GM10248 (cell line): ENCODE data around the gene LYZL1.
A peak's percentile ranks its signal among the peaks of the same experiment; 100 is the strongest.
"Not testable (repeated sequence)": the region's sequence is repeated elsewhere in the genome, so short reads cannot be mapped to it uniquely, and the experiment has no call there.

Source experiments
- CTCF ChIA-PET: fragments of 300-600 bp; sonication (Branson Sonifier 250); formaldehyde crosslinking; extraction: SDS; loops from one replicate; lab custom pipeline; 2021; ENCODE audit warnings: antibody characterized with exemption; lab: Yijun Ruan, JAX
- POLR2A ChIA-PET: fragments of 350-650 bp; sonication (Branson Sonifier 250); formaldehyde crosslinking; extraction: SDS; loops from one replicate; lab custom pipeline; 2020; ENCODE audit warnings: antibody characterized with exemption; lab: Yijun Ruan, JAX
- DNase-seq: peaks from one replicate; pipeline ENCODE4 v3.0.0; 2012; ENCODE audit errors: extremely low spot score
- TF ChIP-seq, protein P1 (sequence below): IDR thresholded peaks from 2 replicates; pipeline ENCODE4 v1.5.1; 2012; ENCODE audit warnings: mild to moderate bottlenecking, low read depth; ENCODE audit errors: extremely low read depth, missing control alignments, control extremely low read depth

LYZL1 gene

DNA sequence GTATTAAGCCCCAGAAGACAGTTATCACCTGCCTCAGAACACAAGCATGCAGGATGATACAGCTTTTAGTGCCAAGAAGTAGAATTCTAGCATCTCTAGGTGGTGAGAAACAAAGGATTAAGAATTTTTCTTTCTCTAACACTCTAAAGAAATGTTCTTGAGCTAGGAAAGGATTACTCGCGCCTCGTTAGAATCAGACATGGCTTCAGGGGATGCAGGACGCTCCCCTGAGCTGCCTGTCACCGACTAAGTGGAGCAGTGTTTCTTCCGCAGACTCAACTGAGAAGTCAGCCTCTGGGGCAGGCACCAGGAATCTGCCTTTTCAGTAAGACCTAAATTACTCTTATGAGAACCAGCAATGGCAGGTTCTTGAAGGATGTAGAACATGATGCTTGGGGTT, at the start of gene LYZL1:
Gene LYZL1 (plus strand): TSS at position 165 of the 400 bp plus-strand sequence. CDS start 2,798 bp downstream, outside the sequence.
- CTCF ChIA-PET, result interaction anchor here (1.1 to 1.2 kb wide), 2 partner anchors 13 to 15 kb away, joined by 3 to 5 read pairs; no protein-coding TSS in a partner anchor
- POLR2A ChIA-PET, DNase-seq: not testable (repeated sequence)

DNA sequence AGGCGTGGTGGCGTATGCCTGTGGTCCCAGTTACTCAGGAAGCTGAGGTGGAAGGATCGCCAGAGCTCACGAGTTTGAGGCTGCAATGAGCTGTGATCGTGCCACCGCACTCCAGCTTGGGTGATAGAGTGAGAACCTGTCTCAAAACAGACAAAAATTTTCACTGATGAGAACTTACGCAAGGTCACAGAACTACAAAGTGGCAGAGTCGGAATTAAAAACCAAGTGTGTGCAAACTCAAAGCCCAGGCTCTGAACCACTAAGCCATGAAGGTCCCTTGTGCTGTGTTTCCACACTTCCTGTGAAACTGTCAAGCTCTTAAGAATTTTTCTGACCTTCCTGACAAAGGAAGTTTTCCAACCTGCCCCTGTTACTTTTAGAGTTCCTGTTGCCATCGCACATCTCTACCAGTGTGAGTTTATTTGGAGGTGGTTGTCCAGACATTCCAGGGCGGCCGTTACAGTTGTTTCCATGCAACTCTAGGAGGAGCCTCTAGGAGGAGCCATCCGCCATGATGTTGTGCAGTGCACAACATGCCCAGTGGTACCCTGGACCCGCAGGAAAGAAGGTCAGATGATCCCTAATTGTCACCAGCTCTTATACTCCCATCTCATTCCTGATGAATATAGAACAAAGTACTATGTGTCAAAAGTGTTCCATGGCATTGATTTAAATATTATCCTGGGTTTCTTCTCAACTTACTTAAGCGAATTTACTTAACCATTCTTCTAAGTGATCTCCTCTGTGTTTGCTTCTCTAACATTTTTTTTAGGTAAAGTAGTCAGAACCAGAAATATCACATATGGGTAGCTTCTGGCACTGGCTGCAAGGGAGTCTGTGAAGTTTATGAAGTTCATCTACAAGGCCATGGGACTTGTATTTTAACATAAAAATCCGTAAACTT, 49.0 kb upstream of the LYZL1 start:
- CTCF ChIA-PET, result interaction anchor here (0.8 to 3.0 kb wide), 11 partner anchors 8 to 257 kb away, joined by 3 to 18 read pairs (median 3); no protein-coding TSS in a partner anchor

DNA sequence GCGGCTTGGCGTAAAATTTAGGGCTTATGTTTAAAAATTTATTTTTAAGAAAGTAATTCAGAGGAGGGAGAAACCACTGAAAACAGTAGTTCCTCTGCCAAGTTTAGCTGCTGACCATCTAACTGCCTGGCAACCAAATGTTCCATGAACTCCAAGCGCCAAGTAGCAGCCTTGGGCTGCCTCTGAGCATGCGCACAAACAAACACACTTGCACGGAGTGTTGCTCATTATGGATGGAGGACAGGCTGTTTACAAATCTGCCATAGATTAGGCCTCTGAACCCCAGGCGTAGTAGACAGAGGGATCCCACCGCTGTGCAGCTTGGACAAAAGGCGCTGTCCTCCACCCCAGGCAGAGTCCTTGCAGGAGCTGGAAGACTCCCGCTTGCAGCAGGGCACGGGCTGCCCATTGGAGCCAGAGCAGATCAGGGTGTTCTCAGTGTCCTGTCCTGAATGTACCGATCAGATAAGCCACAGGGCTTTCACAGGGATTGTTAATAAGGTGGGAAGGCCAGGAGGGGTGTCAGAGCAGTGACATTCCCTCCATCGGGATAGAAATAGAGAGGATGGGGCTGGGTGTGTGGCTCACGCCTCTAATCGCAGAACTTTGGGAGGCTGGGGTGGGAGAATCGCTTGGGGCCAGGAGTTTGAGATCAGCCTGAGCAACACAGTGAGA, 47.7 kb upstream of the LYZL1 start:
- DNase-seq, result no peak
- CTCF ChIA-PET, result interaction anchor here (2.5 to 3.0 kb wide), 2 partner anchors 12 to 63 kb away, joined by 12 to 18 read pairs; no protein-coding TSS in a partner anchor
- TF ChIP-seq, protein P1, sequence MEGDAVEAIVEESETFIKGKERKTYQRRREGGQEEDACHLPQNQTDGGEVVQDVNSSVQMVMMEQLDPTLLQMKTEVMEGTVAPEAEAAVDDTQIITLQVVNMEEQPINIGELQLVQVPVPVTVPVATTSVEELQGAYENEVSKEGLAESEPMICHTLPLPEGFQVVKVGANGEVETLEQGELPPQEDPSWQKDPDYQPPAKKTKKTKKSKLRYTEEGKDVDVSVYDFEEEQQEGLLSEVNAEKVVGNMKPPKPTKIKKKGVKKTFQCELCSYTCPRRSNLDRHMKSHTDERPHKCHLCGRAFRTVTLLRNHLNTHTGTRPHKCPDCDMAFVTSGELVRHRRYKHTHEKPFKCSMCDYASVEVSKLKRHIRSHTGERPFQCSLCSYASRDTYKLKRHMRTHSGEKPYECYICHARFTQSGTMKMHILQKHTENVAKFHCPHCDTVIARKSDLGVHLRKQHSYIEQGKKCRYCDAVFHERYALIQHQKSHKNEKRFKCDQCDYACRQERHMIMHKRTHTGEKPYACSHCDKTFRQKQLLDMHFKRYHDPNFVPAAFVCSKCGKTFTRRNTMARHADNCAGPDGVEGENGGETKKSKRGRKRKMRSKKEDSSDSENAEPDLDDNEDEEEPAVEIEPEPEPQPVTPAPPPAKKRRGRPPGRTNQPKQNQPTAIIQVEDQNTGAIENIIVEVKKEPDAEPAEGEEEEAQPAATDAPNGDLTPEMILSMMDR, result no peak
- POLR2A ChIA-PET, result no interaction called here

More for the DNA sequence above, 49.0 kb upstream of the LYZL1 start:
- TF ChIP-seq, protein P1, result peak; percentile 46
- DNase-seq, result peak; percentile 38
- POLR2A ChIA-PET, result no interaction called here

DNA sequence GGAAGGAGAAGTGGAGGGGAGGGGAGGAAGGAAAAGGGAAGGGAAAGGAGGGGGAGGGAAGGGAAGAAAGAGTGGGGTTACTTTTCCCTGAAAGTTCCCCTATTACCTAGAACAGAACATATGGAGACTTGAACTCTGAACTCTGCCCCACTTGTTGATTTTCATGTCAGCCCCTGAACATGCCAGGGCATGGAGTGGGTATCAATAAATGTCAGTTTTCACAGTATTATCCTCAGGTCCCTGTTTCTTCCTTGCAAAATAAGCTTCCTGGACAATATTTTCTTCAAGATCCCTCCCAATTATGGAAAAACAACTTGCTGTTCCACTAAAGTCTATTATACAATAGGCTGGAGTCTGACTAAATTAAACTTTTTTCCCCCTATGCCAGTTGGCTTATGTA, 46.9 kb upstream of the LYZL1 start:
- POLR2A ChIA-PET, result no interaction called here
- DNase-seq, result no peak
- TF ChIP-seq, protein P1, result no peak
- CTCF ChIA-PET, result no interaction called here

DNA sequence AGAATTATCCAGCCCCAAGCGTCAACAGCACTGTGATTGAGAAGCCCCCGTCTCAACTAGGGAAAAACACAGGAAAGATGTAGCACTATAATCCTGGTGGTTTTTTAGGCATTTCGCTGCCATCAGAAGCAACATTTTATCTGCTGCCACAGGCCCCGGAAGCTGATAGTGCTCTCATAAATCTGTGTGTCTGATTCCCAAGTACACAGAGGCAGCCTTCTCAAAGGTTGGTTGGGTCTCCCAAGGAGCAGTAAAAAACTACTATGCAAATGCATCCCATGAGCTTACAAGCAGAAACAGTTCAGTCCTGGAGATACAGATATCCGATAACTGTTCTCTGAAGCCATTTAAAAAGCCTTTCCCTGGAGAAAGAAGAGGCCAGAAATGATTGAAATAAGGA, 45.8 kb upstream of the LYZL1 start:
- no peak for DNase-seq
- ChIA-PET CTCF (interaction anchor here (2.9 kb wide), 1 partner anchor 10 kb away, joined by 10 read pairs; no protein-coding TSS in a partner anchor), POLR2A (interaction anchor here (0.6 kb wide), 1 partner anchor 500 kb away, joined by 8 read pairs; no protein-coding TSS in a partner anchor)
- TF ChIP-seq, protein P1, result no peak

DNA sequence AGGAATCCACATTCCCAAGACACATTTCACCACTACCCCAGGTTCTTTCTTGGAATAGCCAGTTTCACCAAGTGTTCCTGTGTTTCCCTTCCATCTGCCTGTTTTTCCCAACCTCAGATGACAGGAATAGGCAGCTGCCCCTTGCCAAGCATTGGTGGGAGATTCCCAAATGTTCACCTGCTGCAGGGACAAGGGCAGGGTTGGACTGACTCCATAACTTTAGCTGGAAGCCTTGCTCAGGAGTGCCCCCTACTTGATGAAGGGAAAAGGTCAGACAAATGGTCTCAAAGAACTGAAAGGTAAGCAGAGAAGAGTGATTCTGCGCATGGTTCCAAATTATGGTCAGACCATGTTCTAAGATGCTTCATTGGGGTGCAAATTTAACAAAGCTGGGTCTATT, 45.1 kb upstream of the LYZL1 start:
- ChIA-PET CTCF (interaction anchor here (1.1 to 2.9 kb wide), 2 partner anchors 10 to 18 kb away, joined by 4 to 10 read pairs; no protein-coding TSS in a partner anchor), POLR2A (no interaction called here)
- no peak for DNase-seq
- TF ChIP-seq, protein P1, result no peak

DNA sequence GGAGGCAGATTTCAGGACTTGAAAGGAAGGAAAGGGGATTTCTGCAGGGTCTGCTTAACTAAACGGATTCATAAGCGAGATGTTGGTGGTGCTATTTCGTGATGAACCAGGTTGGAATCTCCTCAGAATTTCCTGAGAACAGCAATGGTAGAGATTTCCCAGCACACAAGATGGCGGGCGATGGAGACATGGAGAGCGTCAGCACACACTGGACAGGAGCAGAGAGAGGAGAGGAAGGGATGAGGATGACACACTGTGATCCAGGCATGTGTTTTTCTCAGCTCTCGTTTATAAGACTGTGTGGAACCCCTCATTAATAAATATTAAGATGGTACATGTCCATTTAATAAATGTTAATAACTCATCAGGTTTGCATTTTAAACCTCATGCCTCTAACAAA, 43.9 kb upstream of the LYZL1 start:
- TF ChIP-seq, protein P1, result no peak
- no peak for DNase-seq
- ChIA-PET CTCF (interaction anchor here (2.9 kb wide), 1 partner anchor 9 kb away, joined by 10 read pairs; no protein-coding TSS in a partner anchor), POLR2A (no interaction called here)
